MM.1S (cell line): Measurements from ENCODE around the gene GNB1.

Source experiments
- EZH2 ChIP-seq: fragments of 300-600 bp; sonication (generic); optimal IDR thresholded peaks from 2 replicates; pipeline ENCODE3; 2017; ENCODE audit warnings: low read depth, mild to moderate bottlenecking, antibody characterized with exemption, low read length, mixed read lengths
- EZH2phosphoT487 ChIP-seq: fragments of 300-600 bp; sonication (generic); IDR thresholded peaks from 2 replicates; pipeline ENCODE4 v1.6.1; 2018; ENCODE audit warnings: antibody characterized with exemption, low read length
- TF ChIP-seq, protein P1 (sequence below): fragments of 300-600 bp; sonication (generic); IDR thresholded peaks from 2 replicates; pipeline ENCODE4 v1.5.1; 2016; ENCODE audit warnings: antibody characterized with exemption, low read length, mixed read lengths

GRCh38 chr1:1780598-1781525, 110.0 kb downstream of the GNB1 start:
- TF ChIP-seq, protein P1, sequence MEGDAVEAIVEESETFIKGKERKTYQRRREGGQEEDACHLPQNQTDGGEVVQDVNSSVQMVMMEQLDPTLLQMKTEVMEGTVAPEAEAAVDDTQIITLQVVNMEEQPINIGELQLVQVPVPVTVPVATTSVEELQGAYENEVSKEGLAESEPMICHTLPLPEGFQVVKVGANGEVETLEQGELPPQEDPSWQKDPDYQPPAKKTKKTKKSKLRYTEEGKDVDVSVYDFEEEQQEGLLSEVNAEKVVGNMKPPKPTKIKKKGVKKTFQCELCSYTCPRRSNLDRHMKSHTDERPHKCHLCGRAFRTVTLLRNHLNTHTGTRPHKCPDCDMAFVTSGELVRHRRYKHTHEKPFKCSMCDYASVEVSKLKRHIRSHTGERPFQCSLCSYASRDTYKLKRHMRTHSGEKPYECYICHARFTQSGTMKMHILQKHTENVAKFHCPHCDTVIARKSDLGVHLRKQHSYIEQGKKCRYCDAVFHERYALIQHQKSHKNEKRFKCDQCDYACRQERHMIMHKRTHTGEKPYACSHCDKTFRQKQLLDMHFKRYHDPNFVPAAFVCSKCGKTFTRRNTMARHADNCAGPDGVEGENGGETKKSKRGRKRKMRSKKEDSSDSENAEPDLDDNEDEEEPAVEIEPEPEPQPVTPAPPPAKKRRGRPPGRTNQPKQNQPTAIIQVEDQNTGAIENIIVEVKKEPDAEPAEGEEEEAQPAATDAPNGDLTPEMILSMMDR = no peak
- TF ChIP-seq EZH2 = no peak
- no peak for TF ChIP-seq EZH2phosphoT487
